Tibial nerve (tissue), 3 donors: ENCODE results near the gene PIAS3.

Experiments
- CTCF ChIP-seq, 5 experiments: fragments of 200-600 bp in 3 of 5; fragments of 450-650 bp in 2 of 5; sonication (generic) in 3 of 5; IDR thresholded peaks; one replicate each; pipeline ENCODE4 v1.5.1; 2016 to 2019; ENCODE audit warnings: antibody characterized with exemption in 5 of 5, mild to moderate bottlenecking in 3 of 5, moderate library complexity in 2 of 5
- POLR2A ChIP-seq, 2 donors: fragments of 450-650 bp; IDR thresholded peaks; one replicate each; pipeline ENCODE4 v1.6.1; 2017; ENCODE audit warnings: antibody characterized with exemption in 2 of 2, mild to moderate bottlenecking in 2 of 2, moderate library complexity in 2 of 2

- TF ChIP-seq CTCF (IDR thresholded peaks at IDR 0.05): no peak
- TF ChIP-seq POLR2A (IDR thresholded peaks at IDR 0.05): no peak
Observed at GRCh38 chr1:145806408-145806807, 52.5 kb downstream of the PIAS3 start.
